ENCODE measurements around the gene CTIF. TPM values are rescaled to one million over a fixed set of nuclear protein-coding genes. Genes with fewer than 3 reads are reported as not detected.

CTIF gene
- total and polyA plus RNA-seq, 12 donors: 20.5 to 159 (median 57.0) TPM

GRCh38 chr18:48616484-48617255 lies 77.8 kb downstream of the CTIF start:
- H3K9me3 ChIP-seq (replicated peaks in 1 of 3): no peaks in the 10 kb centered on the region
- H3K4me3 ChIP-seq: no peak overlapping the region
- H3K4me1 ChIP-seq (replicated peaks in 1 of 2): peaks cover 0 to 10% of the 10 kb centered on the region in 2 donors
- WGBS, 4 donors: 91 to 92% (median 92%) methylated on average over 8 of the region's 8 CpGs
- no peak for DNase-seq
- no peak for TF ChIP-seq POLR2A (IDR thresholded peaks at IDR 0.05)
- TF ChIP-seq, protein P1, sequence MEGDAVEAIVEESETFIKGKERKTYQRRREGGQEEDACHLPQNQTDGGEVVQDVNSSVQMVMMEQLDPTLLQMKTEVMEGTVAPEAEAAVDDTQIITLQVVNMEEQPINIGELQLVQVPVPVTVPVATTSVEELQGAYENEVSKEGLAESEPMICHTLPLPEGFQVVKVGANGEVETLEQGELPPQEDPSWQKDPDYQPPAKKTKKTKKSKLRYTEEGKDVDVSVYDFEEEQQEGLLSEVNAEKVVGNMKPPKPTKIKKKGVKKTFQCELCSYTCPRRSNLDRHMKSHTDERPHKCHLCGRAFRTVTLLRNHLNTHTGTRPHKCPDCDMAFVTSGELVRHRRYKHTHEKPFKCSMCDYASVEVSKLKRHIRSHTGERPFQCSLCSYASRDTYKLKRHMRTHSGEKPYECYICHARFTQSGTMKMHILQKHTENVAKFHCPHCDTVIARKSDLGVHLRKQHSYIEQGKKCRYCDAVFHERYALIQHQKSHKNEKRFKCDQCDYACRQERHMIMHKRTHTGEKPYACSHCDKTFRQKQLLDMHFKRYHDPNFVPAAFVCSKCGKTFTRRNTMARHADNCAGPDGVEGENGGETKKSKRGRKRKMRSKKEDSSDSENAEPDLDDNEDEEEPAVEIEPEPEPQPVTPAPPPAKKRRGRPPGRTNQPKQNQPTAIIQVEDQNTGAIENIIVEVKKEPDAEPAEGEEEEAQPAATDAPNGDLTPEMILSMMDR (IDR thresholded peaks at IDR 0.05): no peak
- peaks cover 0 to 7% of the 10 kb centered on the region in 2 donors for H3K36me3 ChIP-seq (replicated peaks in 1 of 2)
- H3K27me3 ChIP-seq: no peaks in the 10 kb centered on the region
- H3K27ac ChIP-seq: no peak overlapping the region
- intact Hi-C loops (cut with DNase I): no loop called here

- WGBS, 4 donors: 85 to 89% (median 88%) methylated on average over 6 to 9 of the region's 9 CpGs
- H3K9me3 ChIP-seq (replicated peaks in 1 of 3): no peaks in the 10 kb centered on the region
- peaks cover 0 to 11% of the 10 kb centered on the region in 2 donors for H3K4me1 ChIP-seq (replicated peaks in 1 of 2)
- no peak overlapping the region for H3K27ac ChIP-seq
- no peaks in the 10 kb centered on the region for H3K27me3 ChIP-seq
- intact Hi-C loops (cut with DNase I): no loop called here
- no peak for DNase-seq
- peaks cover 0 to 7% of the 10 kb centered on the region in 2 donors for H3K36me3 ChIP-seq (replicated peaks in 1 of 2)
- H3K4me3 ChIP-seq: no peak overlapping the region
- TF ChIP-seq, protein P1 (IDR thresholded peaks at IDR 0.05): no peak
- no peak for TF ChIP-seq POLR2A (IDR thresholded peaks at IDR 0.05)
Observed at GRCh38 chr18:48617844-48618497, 79.1 kb downstream of the CTIF start.

GRCh38 chr18:48619016-48619415 lies 80.2 kb downstream of the CTIF start:
- TF ChIP-seq, protein P1 (IDR thresholded peaks at IDR 0.05): no peak
- no peak for TF ChIP-seq POLR2A (IDR thresholded peaks at IDR 0.05)
- intact Hi-C loops (cut with DNase I): no loop called here

GRCh38 chr18:48619501-48619900 lies 80.7 kb downstream of the CTIF start:
- intact Hi-C loops (cut with DNase I): no loop called here
- H3K27me3 ChIP-seq: no peaks in the 10 kb centered on the region
- peaks cover 0 to 7% of the 10 kb centered on the region in 2 donors for H3K36me3 ChIP-seq (replicated peaks in 1 of 2)
- no peak for DNase-seq
- peaks cover 0 to 12% of the 10 kb centered on the region in 2 donors for H3K4me1 ChIP-seq (replicated peaks in 1 of 2)
- H3K9me3 ChIP-seq (replicated peaks in 1 of 3): no peaks in the 10 kb centered on the region
- 94 to 100% (median 94%) methylated on average over 14 to 16 of the region's 16 CpGs for WGBS, 4 donors
- H3K27ac ChIP-seq: no peak overlapping the region
- H3K4me3 ChIP-seq: no peak overlapping the region
- TF ChIP-seq POLR2A (IDR thresholded peaks at IDR 0.05): no peak
- TF ChIP-seq, protein P1 (IDR thresholded peaks at IDR 0.05): no peak

More at GRCh38 chr18:48619016-48619415, 80.2 kb downstream of the CTIF start:
- DNase-seq: no peak
- Histone ChIP-seq H3K27me3 (no peaks in the 10 kb centered on the region), H3K4me1 (replicated peaks in 1 of 2) (peaks cover 0 to 12% of the 10 kb centered on the region in 2 donors), H3K9me3 (replicated peaks in 1 of 3) (no peaks in the 10 kb centered on the region), H3K27ac (no peak overlapping the region), H3K4me3 (no peak overlapping the region), H3K36me3 (replicated peaks in 1 of 2) (peaks cover 0 to 7% of the 10 kb centered on the region in 2 donors)
- WGBS, 4 donors: 93 to 94% (median 93%) methylated on average over 2 to 3 of the region's 3 CpGs
